WTC11 (cell line): Measurements from ENCODE around the gene AUH.

Experiments
- ATF3 ChIP-seq: sonication (generic); formaldehyde crosslinking; conservative IDR thresholded peaks from 2 replicates; pipeline ENCODE4 v1.8.1; 2022; ENCODE audit warnings: mild to moderate bottlenecking, missing genetic modification reagents
- ESRRA ChIP-seq: sonication (generic); formaldehyde crosslinking; IDR thresholded peaks from 2 replicates; pipeline ENCODE4 v1.8.1; 2022; ENCODE audit warnings: mild to moderate bottlenecking, missing genetic modification reagents, borderline replicate concordance
- STAT6 ChIP-seq: sonication (generic); formaldehyde crosslinking; conservative IDR thresholded peaks from 2 replicates; pipeline ENCODE4 v1.8.1; 2023; ENCODE audit warnings: mild to moderate bottlenecking, low read depth, missing genetic modification reagents, moderate library complexity
- ZNF232 ChIP-seq: sonication (generic); formaldehyde crosslinking; IDR thresholded peaks from 2 replicates; pipeline ENCODE4 v1.8.0; 2022; ENCODE audit warnings: mild to moderate bottlenecking, missing genetic modification reagents
- TF ChIP-seq, protein P1 (sequence below): sonication (generic); formaldehyde crosslinking; IDR thresholded peaks from 2 replicates; pipeline ENCODE4 v1.8.0; 2022; ENCODE audit warnings: mild to moderate bottlenecking, missing genetic modification reagents
- TF ChIP-seq, protein P2 (sequence below): fragments of 200-600 bp; IDR thresholded peaks from 2 replicates; pipeline ENCODE4 v1.8.0; 2022; ENCODE audit warnings: antibody characterized with exemption
- TF ChIP-seq, protein P3 (sequence below): sonication (generic); formaldehyde crosslinking; IDR thresholded peaks from 2 replicates; pipeline ENCODE4 v1.8.0; 2022; ENCODE audit warnings: mild to moderate bottlenecking, missing genetic modification reagents

- TF ChIP-seq ZNF232 (CRISPR knock-in tag) (no peak), ATF3 (CRISPR knock-in tag) (no peak), ESRRA (CRISPR knock-in tag) (no peak), STAT6 (no peak)
- TF ChIP-seq, protein P1, sequence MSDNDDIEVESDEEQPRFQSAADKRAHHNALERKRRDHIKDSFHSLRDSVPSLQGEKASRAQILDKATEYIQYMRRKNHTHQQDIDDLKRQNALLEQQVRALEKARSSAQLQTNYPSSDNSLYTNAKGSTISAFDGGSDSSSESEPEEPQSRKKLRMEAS (CRISPR knock-in tag): no peak
- TF ChIP-seq, protein P2, sequence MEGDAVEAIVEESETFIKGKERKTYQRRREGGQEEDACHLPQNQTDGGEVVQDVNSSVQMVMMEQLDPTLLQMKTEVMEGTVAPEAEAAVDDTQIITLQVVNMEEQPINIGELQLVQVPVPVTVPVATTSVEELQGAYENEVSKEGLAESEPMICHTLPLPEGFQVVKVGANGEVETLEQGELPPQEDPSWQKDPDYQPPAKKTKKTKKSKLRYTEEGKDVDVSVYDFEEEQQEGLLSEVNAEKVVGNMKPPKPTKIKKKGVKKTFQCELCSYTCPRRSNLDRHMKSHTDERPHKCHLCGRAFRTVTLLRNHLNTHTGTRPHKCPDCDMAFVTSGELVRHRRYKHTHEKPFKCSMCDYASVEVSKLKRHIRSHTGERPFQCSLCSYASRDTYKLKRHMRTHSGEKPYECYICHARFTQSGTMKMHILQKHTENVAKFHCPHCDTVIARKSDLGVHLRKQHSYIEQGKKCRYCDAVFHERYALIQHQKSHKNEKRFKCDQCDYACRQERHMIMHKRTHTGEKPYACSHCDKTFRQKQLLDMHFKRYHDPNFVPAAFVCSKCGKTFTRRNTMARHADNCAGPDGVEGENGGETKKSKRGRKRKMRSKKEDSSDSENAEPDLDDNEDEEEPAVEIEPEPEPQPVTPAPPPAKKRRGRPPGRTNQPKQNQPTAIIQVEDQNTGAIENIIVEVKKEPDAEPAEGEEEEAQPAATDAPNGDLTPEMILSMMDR: no peak
- TF ChIP-seq, protein P3, sequence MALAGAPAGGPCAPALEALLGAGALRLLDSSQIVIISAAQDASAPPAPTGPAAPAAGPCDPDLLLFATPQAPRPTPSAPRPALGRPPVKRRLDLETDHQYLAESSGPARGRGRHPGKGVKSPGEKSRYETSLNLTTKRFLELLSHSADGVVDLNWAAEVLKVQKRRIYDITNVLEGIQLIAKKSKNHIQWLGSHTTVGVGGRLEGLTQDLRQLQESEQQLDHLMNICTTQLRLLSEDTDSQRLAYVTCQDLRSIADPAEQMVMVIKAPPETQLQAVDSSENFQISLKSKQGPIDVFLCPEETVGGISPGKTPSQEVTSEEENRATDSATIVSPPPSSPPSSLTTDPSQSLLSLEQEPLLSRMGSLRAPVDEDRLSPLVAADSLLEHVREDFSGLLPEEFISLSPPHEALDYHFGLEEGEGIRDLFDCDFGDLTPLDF (CRISPR knock-in tag): no peak
These were observed 21.9 kb upstream of the AUH start for GRCh38 chr9:91383577-91383976.
